HG03139 (cell line): ENCODE measurements around the gene DYNC1LI2.
"Not testable (repeated sequence)": the region's sequence is repeated elsewhere in the genome, so short reads cannot be mapped to it uniquely, and the experiment has no call there.

Experiments
- ATAC-seq: cut with Tn5 transposase; IDR thresholded peaks from one replicate; pipeline ENCODE4 v1.9.1; 2021; ENCODE audit not compliant: unreplicated experiment

Gene DYNC1LI2

DNA sequence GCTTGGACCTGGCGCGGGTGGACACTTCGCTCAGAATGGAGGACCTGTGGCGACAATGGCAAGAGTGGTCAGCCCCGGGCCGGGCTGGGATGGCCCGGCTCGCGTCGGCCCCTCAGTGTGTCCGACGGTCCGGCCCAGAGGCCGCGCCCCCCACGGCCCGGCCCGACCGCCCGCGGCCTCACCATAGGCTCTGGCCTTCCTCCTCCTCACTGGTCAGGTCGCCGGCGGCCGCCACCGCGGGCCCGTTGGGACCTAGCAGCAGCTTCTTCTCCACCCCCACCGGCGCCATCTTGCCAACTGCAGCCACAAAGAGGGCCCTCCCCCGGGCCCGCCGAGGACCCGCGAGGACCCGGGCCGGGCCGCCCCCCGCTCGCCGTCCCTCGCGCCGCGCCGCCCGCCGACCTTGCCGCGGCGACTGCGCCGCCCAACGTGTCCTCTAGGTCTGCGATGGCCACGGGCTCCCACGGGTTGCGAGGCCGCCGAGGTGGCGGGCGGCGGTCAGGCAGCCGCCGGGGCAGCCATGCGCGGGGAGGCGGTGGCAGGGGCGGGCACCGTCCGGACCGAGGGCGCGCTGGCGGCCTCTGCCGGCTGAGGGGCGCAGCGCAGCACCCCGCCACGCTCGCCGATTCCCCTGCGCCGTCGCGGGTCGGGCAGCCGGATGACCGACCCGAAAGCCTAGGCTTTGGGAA, at the start of gene DYNC1LI2:
DYNC1LI2 (minus strand) TSS at position 307 of the 689 bp plus-strand sequence; CDS start at position 289, 18 bp downstream.
- peak; percentile 86 for ATAC-seq

DNA sequence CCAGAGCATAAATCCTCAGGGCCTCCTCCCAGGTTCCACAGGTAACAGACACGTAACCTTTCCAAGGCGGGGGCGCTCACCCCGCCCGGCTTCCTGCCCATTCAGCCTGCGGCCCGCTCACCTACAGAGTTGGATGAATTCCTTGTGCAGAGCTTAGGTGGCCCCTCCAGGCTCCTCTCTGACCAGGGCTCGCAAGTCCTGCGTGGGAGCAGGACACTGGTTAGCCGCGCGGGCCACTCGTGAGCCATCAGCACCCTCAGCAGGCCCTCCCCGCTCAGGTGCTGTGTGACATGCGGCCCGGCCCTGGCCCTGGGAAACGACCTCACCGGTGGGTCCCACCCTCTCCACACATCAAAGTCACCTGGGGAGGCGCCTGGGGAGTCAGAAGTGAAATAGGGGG, 49.4 kb upstream of the DYNC1LI2 start:
- ATAC-seq: no peak

DNA sequence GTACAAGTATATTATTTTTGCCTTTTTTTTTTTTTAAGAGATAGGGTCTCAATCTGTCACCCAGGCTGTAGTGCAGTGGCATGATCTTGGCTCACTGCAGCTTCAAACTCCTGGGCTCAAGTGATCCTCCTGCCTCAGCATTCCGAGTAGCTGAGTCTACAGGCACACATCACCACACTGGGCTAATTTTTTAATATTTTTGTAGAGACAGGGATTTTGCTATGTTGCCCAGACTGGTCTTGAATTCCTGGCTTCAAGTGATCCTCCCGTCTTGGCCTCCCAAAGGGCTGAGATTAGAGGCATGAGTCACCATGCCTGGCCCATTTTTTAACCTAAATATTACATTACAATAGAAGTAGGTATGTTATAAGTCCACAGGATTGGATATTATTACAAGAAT, 46.8 kb upstream of the DYNC1LI2 start:
- no peak for ATAC-seq

DNA sequence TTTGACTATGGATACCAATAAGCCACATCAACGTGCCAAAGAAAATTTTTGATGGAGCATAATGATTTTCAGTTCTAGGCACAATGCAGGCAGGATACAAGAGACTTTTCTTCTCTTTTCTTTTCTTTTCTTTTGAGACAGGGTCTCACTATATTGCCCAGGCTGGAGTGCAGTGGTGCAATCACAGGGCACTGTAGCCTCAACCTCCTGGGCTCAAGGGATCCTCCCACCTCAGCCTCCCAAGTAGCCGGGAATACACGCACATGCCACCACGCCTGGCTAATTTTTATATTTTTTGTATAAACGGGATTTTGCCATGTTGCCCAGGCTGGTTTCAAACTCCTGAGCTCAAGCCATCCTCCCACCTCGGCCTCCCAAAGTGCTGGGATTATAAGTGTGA, 42.6 kb upstream of the DYNC1LI2 start:
- not testable (repeated sequence) for ATAC-seq

DNA sequence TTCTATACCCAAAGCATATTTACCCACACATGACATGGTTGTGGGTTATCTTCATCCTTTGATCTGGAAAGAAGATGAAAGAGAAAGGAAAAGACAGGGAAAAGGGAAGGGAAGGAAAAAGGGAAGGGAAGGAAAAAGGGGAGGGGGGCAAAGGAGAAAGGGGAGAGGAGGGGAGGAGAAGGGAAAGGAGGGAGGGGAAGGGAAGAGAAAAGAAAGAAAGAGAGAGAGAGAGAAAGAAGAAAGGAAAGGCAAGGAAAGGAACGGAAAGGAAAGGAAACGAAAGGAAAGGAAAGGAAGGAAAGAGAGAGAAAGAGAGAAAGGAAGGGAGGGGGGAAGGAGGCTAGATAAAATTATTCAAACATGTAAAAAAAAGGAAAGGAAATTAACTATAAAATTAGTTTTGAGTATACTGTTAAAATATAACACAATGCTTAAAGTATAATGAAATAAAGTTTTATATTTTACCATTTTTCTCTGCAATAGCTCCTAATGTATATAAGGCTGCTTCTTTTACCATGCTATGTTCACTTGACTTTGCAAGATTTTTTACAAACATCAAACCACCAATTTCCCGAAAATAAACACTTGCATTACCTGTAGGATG, 38.8 kb upstream of the DYNC1LI2 start:
- no peak for ATAC-seq

DNA sequence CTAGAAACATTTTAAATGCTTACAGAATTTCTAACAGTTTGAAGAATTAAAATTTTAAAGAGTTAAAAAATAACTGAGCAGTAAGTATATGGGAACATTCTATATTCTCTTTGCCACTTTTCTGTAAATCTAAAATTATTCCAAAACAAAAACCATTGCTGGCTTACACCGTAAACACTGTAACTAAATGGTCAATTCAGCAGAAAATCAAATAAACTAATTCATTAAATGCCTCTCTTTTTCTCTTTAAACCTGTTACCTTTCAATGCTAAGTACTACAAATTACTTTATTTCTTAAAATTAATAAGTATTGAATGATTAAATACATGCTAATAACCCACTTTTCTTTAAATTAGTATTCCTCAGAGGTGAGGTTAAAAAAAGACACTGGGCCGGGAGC, 36.0 kb upstream of the DYNC1LI2 start:
- no peak for ATAC-seq

DNA sequence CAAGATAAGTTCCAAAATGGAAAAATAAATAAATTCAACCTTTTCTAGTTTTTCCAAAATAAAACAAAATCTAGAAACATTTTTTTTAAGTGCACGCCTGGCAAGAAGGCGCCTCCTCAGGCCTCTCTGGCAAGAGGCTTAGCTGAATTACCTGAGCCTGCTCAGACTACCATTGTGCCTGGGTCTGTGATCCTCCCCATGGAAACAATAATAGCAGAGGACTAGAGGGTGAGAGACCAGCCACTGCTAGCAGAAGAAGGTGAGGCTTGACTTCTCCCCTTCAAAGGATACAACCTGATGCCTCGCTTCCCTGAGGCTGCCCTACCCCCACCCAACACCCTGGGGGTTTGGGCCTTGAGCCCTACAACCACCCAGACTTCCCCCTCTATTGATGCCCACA, 35.1 kb upstream of the DYNC1LI2 start:
- no peak for ATAC-seq

DNA sequence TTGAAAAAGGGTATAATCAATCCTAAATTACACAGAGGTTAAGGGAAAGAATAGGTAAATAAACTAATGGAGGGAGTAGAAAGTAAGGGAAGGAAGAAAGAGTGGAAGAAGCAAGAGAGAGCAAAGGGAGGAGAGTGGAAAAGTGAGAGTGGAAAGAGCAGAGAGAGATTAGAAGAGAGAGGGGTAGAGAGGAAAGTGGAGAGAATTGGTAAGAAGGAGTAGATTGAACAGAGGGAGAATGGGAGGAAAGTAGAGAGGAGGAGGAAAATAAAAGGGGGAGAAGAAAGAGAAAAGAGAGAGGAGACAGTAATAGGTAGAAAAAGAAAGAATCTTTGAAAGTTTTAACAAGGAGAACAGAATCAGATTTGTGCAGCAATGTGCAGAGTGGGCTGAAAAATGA, 25.0 kb upstream of the DYNC1LI2 start:
- ATAC-seq: no peak

DNA sequence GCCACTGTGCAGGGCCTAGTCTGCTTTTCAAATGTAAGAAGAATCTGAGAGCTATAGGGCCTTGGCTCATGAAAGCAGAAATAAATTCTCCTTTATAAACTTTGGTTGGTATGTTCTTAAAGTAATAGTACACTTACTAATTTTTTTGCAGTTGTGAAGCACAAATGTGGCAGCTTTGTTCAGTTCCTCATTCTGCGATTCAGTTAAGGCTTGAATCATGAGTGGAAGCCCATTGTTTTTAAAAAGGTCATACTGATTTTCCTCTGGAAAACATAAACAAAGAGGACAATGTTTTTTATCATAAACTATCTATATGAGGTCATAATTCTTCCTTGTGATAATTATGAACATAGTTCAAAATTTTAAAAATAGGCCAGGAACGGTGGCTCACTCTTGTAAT, 23.6 kb upstream of the DYNC1LI2 start:
- no peak for ATAC-seq

DNA sequence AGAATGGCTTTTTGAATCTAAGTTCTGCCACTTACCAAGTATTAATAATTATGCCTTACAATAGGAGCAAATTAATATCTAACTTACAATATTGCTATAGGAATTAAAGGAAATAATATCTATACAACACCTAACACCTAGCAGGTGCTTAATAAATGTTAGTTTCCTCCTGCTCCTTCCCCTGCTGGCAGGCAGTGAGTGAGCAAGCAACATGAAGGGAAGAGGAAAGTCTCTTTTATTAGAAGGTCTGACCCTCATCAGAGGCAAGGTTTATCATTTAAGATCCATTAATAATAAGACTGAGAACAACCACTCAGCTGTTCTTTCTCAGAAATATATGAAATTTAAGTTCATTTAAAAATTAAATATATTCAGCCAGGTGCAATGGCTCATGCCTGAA, 6.7 kb upstream of the DYNC1LI2 start:
- ATAC-seq: no peak

DNA sequence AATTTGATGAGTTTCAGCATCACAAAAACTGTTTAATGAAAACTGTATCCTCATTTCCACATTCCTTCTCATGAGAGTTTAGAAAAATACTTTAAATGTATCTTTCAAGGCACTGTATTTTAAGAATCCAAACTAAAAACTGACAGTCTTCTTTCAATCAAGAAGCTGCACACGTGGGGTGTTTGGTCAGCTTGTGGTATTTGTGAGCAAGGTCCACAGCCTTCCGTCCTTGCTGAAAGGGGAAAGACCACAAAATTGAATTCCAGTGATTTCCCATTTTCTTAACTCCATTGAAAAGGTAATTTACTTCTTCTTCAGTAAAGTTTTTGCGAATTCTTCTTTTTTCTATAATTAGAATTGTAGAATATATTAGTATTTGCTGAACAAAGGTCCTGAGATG, 3.4 kb upstream of the DYNC1LI2 start:
- ATAC-seq: no peak

DNA sequence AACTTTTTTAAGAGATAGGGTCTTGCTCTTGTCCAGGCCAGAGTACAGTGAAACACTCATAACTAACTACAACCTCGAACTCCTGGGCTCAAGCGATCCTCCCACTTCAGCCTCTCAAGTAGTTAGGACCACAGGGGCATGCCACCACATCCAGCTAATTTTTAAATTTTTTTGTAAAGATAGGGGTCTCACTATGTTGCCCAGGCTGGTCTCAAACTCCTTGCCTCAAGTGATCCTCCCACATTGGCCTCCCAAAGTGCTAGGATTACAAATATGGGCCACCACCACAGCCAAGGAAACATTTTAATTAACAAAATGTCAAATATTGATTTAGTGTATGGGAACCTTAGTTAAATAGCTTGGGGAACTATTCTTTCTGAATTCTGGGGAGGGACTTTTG, 2.8 kb upstream of the DYNC1LI2 start:
- ATAC-seq: no peak

DNA sequence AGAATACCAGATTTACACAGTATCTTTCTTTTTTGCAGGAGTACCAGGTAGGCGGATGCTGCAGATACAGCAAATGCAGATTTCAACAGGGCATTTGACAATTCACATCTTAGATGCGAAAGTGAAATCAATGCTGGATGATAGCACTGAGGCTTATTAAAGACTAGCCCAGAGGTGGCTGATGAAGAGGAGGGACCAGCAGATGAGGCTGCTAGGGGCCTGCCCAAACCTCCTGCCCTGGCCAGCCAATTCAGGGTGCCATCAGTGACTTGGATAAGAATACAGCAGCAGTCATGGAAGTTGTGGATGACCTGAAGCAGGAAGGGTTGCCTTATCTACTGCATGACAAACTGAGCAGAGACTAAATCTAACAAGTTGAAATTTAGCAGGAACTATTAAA, 1.5 kb upstream of the DYNC1LI2 start:
- no peak for ATAC-seq

DNA sequence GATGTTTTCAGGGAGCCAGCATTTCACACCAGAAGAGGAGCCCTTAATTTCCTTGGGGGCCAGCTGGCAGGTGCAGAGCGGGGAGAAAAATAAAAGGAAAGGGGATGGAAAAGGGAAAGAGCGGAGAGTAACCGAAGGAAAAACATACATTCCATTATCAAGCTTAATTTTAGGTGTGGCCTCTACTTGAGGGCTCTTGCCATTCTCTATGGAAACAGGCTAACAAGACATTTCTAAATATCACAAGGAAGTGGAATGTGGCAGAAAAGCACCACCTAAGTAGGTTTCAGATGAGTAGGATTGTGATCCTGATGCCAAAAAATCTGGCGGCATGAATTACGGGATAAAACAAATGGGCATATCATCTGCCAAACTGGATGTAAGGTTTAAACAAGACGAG, 970 bp upstream of the DYNC1LI2 start:
- ATAC-seq: no peak

DNA sequence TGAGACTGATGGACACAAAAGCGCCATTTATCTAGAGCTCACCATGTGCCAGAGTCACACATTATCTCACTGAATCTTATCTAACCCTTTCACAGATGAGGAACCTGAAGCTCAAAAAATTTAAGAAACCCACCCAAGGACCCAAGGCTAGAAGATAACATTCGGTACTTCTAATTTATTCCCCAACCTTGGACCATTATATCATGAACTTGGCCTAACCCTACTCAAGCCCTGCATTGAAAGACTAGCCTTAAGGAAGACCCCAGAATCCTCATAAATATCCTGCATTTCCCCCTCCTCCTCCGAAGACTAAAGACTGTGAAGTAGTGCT, 548 bp upstream of the DYNC1LI2 start:
- ATAC-seq: no peak

DNA sequence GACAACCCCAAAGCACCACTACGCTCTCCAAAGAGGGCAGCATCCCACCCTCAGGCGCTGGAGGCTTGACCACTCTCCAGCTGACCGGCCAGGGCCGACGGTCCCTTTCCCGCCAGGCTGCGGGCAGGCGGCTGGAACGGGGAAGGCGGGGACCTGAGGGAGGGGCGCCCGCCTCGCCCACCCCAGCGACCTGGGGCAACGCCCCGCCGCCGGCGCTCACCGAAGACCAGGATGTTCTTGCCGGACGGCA, 431 bp downstream of the DYNC1LI2 start:
- peak; percentile 16 for ATAC-seq

DNA sequence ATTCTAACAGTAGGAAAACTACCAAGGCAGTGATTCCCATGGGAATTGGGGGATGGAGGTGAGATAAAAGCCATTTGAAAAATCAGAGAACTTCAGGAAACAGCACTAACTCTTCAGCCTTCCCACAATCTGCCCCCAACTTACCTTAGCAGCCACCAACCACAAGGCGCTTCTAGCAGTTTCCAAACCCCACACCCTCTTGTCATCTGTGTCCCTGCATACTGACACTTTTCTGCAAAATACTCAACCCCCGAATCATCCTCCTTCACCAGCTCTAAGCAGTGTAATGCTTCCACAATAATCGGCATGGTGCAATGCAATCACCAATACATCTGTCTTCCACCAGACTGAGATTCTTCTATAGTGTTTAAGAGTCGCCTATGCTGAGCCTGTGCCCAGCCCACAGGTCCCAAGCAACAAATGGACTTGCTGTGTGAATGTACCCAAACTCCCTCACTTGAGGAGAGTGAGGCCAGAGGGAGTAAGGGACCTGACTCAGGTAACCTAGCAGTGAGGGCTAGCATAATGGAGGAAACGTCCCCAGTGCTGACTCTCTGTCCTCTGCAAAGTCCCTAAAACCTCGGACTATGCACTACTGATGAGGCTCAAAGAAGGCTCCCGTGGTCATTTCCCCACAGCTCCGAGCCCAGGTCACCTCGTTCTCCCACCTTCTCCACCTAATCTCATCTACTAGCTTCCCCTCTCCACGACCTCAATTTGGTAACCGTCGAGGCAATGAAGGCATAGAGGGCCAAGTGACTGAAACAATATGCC, 943 bp downstream of the DYNC1LI2 start:
- no peak for ATAC-seq

DNA sequence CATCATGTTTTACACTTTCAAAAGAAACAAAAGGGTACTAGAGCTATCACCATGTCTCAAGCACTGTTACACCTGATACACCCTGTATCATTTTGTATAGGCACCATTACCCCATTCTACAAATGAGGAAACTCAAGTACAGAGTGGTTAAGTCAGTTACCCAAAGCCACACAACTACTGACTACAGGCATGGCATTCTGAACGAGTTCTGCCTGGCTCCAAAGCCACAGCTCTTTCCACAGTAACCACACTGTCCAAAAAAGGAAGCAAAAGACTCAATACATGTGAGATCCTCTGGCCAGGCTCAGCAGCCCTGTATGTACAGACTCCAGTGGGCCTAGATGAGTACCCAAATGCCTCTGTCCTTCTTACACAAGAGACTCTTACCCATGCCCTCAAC, 4.7 kb downstream of the DYNC1LI2 start:
- no peak for ATAC-seq

DNA sequence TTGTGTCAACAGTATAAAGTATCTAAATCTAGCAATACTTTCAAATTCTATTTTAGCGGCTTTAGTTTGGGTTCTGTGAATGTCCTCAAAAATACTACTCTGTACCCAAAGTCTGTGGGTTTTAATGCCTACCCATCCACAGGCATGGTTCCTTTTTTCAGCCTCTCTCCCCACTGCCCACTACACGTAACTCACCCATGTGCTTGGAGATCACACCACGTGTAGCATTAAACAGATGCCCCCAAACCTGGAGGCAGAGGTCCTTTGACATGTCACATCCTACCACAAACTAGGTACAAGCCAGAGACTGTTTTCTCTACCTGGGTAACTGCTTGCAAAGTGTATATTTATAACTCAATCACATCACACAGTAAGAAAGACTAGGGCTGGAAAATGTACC, 5.4 kb downstream of the DYNC1LI2 start:
- ATAC-seq: no peak

DNA sequence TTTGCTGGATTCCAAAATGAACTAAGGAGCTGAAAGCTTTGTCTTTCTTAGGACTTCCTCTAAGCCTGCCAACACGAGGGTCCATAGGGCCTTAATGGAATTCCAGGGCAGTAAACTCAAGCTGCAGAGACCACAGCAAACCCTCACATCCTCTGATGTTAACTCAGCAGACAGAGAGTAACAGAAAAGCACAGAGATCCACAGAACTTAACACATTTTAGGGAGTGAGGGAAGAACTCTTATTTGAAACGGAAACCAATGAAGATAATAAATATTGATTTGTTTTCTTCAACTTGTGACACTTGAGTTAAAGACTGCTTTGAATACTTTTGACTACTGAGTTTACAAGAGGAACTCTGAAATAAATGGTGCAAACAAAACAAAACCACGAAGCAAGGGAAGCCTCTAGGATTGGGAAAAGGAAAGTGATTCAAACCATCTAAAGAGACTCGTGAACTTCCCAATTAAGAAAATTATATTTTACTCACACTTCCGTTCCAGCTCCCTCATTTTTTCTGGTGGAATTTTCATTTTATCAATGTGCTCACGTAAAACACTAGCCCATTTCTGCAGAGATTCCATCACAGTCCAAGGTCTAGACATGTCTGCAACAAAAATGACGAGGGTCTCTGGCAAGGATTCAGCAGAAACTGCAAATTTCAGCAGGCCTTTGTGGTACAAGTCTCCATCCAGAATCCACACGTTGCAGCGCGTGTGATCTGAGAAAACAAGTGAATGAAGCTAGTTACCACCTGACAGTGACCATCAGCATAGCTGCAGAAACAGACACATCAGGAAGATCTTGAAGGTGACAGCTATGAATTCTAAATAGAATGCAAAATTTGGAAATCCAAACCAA, 9.2 kb downstream of the DYNC1LI2 start:
- ATAC-seq: no peak

DNA sequence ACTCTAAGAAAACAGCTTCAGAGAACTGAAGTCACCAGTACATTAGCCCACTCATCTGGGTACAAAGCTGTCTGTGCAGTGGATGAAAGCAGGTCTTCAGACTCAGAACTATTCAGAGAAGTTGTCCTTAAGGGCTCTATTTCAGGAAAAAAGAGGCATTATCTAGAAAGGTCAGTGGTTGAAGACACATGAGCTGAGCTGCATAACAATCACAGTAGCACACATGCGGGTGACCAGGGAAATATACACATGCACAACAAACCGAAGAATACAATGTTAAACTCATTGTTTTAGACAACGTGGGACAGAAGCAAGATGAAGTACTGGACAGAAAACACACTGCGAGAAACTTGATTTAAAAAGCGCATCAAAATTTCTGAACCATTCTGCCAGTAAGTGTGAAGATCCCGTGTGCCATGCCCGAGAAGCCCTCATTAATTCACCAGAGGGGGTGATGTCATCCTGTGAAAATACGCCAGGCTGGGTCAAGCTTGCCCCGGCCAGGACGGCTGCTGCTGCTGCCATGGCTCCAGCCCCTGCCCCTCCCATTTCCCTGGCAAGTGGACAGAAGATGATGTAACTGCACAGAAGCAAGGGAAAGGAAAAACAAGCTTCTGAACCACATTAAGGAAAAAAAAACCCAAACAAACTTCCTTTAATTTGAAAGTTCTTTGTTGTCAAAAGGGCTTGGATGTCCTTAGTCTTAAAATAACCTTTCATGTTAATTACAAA, 10.1 kb downstream of the DYNC1LI2 start:
- no peak for ATAC-seq
